OCI-LY7 (cell line): ENCODE data around the gene MCRIP2. TPM values are rescaled to one million over a fixed set of nuclear protein-coding genes. Genes with fewer than 3 reads are reported as not detected.

Experiments used
- BruUV-seq: library from RNA; stranded (reverse); fragments of 400-500 nt; replicated peaks from 2 replicates; lab custom pipeline; 2021; lab: Mats Ljungman, UMichigan
- CTCF ChIA-PET: fragments of 300-600 bp; sonication (Branson Sonifier 250); formaldehyde crosslinking; loops from one replicate; lab custom pipeline; 2022; ENCODE audit warnings: antibody characterized with exemption; ENCODE audit not compliant: unreplicated experiment; lab: Charles Lee
- POLR2A ChIA-PET: fragments of 300-600 bp; sonication (Branson Sonifier 250); formaldehyde crosslinking; loops from one replicate; lab custom pipeline; 2022; ENCODE audit warnings: antibody characterized with exemption; lab: Charles Lee
- DNase-seq: peaks from one replicate; pipeline ENCODE4 v3.0.0-alpha.2; 2015; ENCODE audit warnings: low spot score
- H2AFZ ChIP-seq: fragments of 200-600 bp; sonication (generic), shearing (Covaris generic); 2 replicates; pipeline ENCODE4 v1.6.1; 2014; ENCODE audit warnings: mild to moderate bottlenecking, antibody characterized with exemption, low read length, moderate library complexity
- H3K27ac ChIP-seq: fragments of 200-600 bp; sonication (generic); 2 replicates; pipeline ENCODE4 v1.5.1; 2014; ENCODE audit warnings: mixed run types, low read depth, mild to moderate bottlenecking, moderate library complexity, low read length, inconsistent platforms; ENCODE audit not compliant: poor library complexity, severe bottlenecking
- H3K36me3 ChIP-seq: fragments of 200-600 bp; sonication (generic); 2 replicates; pipeline ENCODE4 v1.6.1; 2014; ENCODE audit warnings: mild to moderate bottlenecking, antibody characterized with exemption, low read length, moderate library complexity, mixed read lengths; ENCODE audit not compliant: insufficient read depth
- H3K4me1 ChIP-seq: fragments of 200-600 bp; sonication (generic); 2 replicates; pipeline ENCODE4 v1.5.1; 2014; ENCODE audit warnings: mild to moderate bottlenecking, low read length; ENCODE audit not compliant: insufficient read depth, poor library complexity, severe bottlenecking
- H3K4me2 ChIP-seq: fragments of 200-600 bp; sonication (generic); 2 replicates; pipeline ENCODE4 v1.6.1; 2014; ENCODE audit warnings: mild to moderate bottlenecking, low read length
- H3K4me3 ChIP-seq: fragments of 200-600 bp; sonication (generic); 2 replicates; pipeline ENCODE4 v1.5.1; 2014; ENCODE audit warnings: mild to moderate bottlenecking, low read depth, low read length; ENCODE audit not compliant: poor library complexity, severe bottlenecking
- H3K79me2 ChIP-seq: fragments of 200-600 bp; sonication (generic); 2 replicates; pipeline ENCODE4 v1.6.1; 2016; ENCODE audit warnings: low read depth, mild to moderate bottlenecking, low read length, moderate library complexity, mixed read lengths; ENCODE audit not compliant: insufficient read depth
- H3K9me2 ChIP-seq: fragments of 200-600 bp; sonication (generic); 2 replicates; pipeline ENCODE4 v1.6.1; 2016; ENCODE audit warnings: mild to moderate bottlenecking, low read length, mixed read lengths; ENCODE audit not compliant: insufficient read depth
- H3K9me3 ChIP-seq: fragments of 200-600 bp; sonication (generic); 2 replicates; pipeline ENCODE4 v1.6.1; 2014; ENCODE audit warnings: mild to moderate bottlenecking, mixed run types, low read length, mixed read lengths
- H4K20me1 ChIP-seq: fragments of 200-600 bp; sonication (generic); 2 replicates; pipeline ENCODE4 v1.6.1; 2014; ENCODE audit warnings: mild to moderate bottlenecking, antibody characterized with exemption, low read length, moderate library complexity, mixed read lengths; ENCODE audit not compliant: insufficient read depth
- EZH2phosphoT487 ChIP-seq: fragments of 200-600 bp; sonication (generic); IDR thresholded peaks from 2 replicates; pipeline ENCODE4 v1.6.1; 2018; ENCODE audit warnings: low read depth, borderline replicate concordance, mild to moderate bottlenecking, mixed run types, antibody characterized with exemption, low read length, moderate library complexity, mixed read lengths
- intact Hi-C: fragments of 100-400 bp; cut with micrococcal nuclease; formaldehyde crosslinking; loops from one replicate; pipeline ENCODE4 v1.10.0; 2022; ENCODE audit not compliant: unreplicated experiment
- total RNA-seq, 2 experiments: library from RNA; depleted of rRNA in 1 of 2; stranded (reverse); fragments of >200 nt in 1 of 2; shearing (Covaris generic) in 1 of 2; gene quantifications; 2 replicates each; pipeline ENCODE4 v1.2.3, GENCODE V29; 2014 to 2022
- TF ChIP-seq, protein P1 (sequence below): fragments of 200-600 bp; sonication (generic); conservative IDR thresholded peaks from 2 replicates; pipeline ENCODE4 v1.5.1; 2014; ENCODE audit warnings: mild to moderate bottlenecking, antibody characterized with exemption, low read length, moderate library complexity, mixed read lengths

Gene MCRIP2
- total RNA-seq, 2 experiments from 2014 or later: 62.8 to 64.1 TPM

DNA sequence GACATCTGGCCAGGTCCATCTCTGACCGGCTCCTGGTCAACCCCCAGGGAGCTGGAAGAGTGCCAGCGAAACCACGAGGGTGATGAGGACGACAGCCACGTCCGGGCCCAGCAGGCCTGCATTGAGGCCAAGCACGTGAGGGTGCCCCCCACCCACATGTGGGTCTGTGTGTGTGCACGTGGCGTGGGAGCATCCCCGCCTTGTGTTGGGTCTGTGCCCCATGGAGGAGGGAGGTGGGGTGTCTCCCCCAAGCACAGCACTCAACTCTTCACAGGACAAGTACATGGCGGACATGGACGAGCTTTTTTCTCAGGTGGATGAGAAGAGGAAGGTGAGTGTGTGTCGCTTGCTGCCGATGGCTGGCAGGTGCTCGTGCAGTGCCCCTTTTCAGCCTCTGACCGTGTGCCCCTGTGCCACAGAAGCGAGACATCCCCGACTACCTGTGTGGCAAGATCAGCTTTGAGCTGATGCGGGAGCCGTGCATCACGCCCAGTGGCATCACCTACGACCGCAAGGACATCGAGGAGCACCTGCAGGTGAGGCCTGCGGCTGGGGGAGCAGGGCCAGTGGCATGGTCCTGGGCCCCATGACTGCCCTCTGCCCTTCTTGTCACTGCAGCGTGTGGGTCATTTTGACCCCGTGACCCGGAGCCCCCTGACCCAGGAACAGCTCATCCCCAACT lies 40.3 kb downstream of the MCRIP2 start:
- intact Hi-C loops: loop anchor here (5.0 kb wide), 1 partner anchor 40 kb away; the partner anchor contains the start of gene ANTKMT
- H2AFZ ChIP-seq: no peak overlapping the region
- H3K4me2 ChIP-seq: peak overlapping the region; percentile 88
- H4K20me1 ChIP-seq: peaks cover 5% of the 10 kb centered on the region; the same call in 1 of the 2 replicates
- ChIA-PET CTCF (interaction anchor here (0.6 kb wide), 1 partner anchor 93 kb away, joined by 3 read pairs; no protein-coding TSS in a partner anchor), POLR2A (no interaction called here)
- no peak for DNase-seq
- peak overlapping the region; percentile 82 for H3K4me3 ChIP-seq
- TF ChIP-seq, protein P1, sequence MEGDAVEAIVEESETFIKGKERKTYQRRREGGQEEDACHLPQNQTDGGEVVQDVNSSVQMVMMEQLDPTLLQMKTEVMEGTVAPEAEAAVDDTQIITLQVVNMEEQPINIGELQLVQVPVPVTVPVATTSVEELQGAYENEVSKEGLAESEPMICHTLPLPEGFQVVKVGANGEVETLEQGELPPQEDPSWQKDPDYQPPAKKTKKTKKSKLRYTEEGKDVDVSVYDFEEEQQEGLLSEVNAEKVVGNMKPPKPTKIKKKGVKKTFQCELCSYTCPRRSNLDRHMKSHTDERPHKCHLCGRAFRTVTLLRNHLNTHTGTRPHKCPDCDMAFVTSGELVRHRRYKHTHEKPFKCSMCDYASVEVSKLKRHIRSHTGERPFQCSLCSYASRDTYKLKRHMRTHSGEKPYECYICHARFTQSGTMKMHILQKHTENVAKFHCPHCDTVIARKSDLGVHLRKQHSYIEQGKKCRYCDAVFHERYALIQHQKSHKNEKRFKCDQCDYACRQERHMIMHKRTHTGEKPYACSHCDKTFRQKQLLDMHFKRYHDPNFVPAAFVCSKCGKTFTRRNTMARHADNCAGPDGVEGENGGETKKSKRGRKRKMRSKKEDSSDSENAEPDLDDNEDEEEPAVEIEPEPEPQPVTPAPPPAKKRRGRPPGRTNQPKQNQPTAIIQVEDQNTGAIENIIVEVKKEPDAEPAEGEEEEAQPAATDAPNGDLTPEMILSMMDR: no peak
- TF ChIP-seq EZH2phosphoT487: no peak
- TSS peak; percentile 95 for BruUV-seq
- H3K9me3 ChIP-seq: no peaks in the 10 kb centered on the region
- no peaks in the 10 kb centered on the region for H3K9me2 ChIP-seq
- H3K36me3 ChIP-seq: peaks cover 42% of the 10 kb centered on the region
- H3K27ac ChIP-seq: no peak overlapping the region
- peaks cover 25% of the 10 kb centered on the region; the same call in 1 of the 2 replicates for H3K79me2 ChIP-seq
- peaks cover 40% of the 10 kb centered on the region for H3K4me1 ChIP-seq

DNA sequence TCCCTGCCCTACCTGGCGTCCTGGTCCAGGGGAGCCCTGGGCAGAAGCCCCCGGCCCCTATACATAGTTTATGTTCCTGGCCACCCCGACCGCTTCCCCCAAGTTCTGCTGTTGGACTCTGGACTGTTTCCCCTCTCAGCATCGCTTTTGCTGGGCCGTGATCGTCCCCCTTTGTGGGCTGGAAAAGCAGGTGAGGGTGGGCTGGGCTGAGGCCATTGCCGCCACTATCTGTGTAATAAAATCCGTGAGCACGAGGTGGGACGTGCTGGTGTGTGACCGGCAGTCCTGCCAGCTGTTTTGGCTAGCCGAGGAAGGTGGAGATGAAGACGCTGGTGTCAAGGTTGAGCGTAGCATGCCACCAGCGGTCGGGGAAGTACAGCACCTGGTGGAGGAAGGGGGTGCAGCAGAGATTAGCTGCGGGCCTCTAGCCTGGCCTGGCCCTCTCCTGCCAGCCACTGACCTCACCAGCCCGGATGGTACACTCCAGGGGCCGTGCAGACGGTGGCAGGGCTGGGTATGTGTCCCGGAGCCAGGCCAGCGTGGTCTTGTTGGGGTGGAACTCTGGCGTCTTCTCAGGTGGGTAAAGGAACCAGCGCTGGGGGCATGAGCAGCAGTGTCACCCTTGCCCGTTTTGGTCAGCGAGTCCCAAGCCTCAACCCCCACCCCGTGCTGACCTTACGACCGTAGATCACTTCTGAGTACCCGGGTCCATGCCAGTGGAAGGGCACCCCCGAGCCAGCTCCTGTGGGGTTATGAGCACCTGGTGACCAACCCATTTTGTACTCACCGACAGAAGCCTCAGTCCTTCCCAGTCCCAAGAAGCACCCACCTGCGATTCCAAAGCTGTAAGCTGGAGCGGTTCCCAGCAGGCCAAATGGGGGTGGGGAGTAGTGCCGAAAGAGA lies 41.1 kb downstream of the MCRIP2 start:
- no peak overlapping the region for H3K27ac ChIP-seq
- peaks cover 5% of the 10 kb centered on the region; the same call in 1 of the 2 replicates for H4K20me1 ChIP-seq
- no peak overlapping the region for H2AFZ ChIP-seq
- BruUV-seq: no TSS peak
- H3K4me2 ChIP-seq: peak overlapping the region; percentile 96
- TF ChIP-seq EZH2phosphoT487: no peak
- TF ChIP-seq, protein P1: no peak
- no peak for DNase-seq
- peaks cover 25% of the 10 kb centered on the region; the same call in 1 of the 2 replicates for H3K79me2 ChIP-seq
- H3K9me3 ChIP-seq: no peaks in the 10 kb centered on the region
- H3K9me2 ChIP-seq: no peaks in the 10 kb centered on the region
- POLR2A ChIA-PET: no interaction called here
- intact Hi-C loops: loop anchor here (5.0 kb wide), 1 partner anchor 40 kb away; the partner anchor contains the start of gene ANTKMT
- H3K36me3 ChIP-seq: peaks cover 46% of the 10 kb centered on the region
- peaks cover 34% of the 10 kb centered on the region for H3K4me1 ChIP-seq
- H3K4me3 ChIP-seq: peak overlapping the region; percentile 83
- CTCF ChIA-PET: no interaction called here
